ELR (cell line): ENCODE results near the gene NBEA.
"Not testable (repeated sequence)": the region's sequence is repeated elsewhere in the genome, so short reads cannot be mapped to it uniquely, and the experiment has no call there.

Source experiments
- DNase-seq: peaks from one replicate; pipeline ENCODE4 v3.0.0-alpha.2; 2015; ENCODE audit warnings: low read depth

Gene NBEA

DNA sequence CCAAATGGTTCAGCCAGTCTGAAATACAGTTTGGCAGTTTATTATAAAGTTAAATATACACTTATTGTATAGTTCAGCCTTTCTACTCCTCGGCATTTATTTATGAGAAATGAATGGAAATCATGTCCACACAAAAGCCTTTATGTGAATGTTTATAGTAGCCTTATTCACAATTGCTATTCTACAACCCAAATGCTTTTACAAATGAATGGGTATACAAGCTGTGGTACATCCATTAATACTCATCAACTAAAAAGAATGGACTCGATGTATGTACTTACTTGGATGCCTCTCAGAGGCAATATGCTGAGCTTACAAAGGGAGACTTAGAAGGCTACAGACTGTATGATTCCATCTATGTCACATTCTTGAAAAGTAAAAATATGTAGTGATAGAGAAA lies 150.7 kb downstream of the NBEA start:
- DNase-seq = no peak

DNA sequence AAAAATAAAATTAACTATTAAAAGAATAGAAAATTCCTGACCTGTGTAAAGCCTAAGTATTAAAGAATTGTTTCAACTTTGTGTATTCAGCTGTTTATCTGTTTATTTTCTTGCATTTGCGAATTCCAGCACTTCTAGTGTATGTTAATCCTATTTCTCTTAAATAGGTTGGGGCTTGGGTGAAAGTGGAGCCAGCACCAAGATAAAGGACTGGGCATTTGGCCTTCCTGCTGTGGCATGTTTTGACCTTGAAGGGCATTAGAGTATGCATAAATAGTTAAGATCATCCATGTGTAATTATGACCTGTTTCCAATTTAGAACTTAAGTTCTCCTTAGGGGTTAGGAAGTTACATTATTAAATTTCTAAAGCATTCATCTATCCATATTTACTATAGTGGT lies 151.3 kb downstream of the NBEA start:
- no peak for DNase-seq

DNA sequence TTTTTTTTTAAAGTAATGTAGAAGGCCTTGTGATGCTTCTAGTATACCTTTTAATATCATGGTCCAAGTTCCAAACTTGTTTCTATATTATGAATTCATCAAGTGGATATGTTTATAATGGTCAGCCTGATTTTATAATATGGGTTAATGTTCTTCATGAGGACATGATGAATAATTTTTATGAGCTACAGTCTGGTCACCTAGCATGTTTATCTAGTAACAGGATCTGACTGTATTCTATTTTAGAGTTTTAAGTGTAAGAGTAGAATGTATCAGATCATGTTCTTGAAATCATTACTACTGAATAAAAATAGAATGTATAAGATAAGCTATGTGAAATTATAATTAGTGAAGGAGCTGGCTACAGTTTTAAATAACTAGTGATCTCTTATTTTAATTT lies 164.7 kb downstream of the NBEA start:
- DNase-seq = not testable (repeated sequence)

DNA sequence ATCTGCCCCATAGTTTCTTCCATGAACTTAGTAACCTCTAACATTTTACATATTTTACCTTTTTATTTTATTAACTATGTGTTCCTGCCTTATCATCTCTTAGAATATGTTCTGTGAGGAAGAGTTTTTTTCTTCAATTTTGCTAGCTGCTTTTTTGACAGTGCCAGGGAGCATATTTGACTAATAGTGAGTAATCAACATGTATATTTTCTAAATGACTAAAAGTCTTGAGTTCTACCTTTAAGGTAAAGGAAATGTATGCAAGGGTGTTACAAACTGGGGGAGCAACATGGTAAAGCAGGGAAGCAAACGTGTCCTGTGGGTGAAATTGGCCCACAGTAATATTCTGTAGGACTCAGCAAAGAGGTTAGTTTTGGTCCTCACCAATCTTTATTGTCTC lies 165.5 kb downstream of the NBEA start:
- DNase-seq = no peak

DNA sequence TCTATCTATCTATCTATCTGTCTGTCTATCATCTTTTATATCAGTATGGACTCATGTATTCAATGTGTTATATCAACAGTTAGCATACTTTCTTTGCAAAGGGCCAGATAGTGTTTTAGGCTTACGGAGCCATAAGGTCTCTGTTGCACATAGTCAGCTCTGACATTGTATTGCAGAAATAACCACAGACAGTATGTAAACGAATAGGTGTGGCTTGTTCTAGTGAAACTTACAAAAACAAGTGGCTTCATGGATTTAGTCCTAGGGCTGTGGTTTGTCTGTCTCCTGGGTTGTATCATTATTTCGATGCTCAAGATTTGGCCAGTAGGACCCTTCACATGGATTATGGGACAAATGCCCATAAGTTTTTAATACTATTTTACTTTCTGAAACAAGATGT lies 171.5 kb downstream of the NBEA start:
- DNase-seq = not testable (repeated sequence)

DNA sequence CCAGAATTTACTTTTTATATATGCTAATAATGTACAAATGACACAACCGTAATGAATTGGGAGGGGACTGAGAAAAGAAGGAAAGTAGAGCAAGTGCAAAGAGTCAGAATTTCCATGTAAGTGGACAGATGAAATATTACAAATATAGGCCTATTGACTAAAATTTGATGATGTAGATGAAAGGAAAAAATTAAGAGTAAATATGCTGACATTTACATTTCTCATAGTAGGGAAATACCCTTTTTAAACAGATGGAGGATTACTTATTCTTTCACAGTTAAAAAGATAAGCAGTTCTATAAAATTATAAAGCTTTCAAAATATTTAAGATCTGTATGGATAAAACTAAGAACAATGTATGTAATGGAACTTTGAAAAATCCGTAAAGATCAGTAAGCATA lies 185.4 kb downstream of the NBEA start:
- DNase-seq = no peak

DNA sequence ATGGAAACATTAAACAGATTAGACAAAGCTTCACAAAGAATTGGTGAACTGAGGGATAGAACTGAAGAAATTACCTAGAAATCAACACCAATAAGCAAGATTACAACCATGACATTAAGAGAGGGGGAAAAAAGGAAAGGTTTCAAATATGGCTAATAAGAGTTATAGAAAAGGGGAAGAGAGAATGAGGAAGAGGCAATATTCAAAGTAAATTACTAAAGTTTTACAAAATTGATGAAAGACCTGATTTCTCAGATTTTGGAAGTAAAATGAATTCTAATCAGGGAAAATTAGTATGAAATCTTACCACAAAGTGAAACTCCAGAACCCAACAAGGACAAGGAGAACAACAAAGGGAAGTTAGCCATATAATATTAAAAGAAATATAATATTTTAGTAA lies 187.4 kb downstream of the NBEA start:
- DNase-seq = no peak

DNA sequence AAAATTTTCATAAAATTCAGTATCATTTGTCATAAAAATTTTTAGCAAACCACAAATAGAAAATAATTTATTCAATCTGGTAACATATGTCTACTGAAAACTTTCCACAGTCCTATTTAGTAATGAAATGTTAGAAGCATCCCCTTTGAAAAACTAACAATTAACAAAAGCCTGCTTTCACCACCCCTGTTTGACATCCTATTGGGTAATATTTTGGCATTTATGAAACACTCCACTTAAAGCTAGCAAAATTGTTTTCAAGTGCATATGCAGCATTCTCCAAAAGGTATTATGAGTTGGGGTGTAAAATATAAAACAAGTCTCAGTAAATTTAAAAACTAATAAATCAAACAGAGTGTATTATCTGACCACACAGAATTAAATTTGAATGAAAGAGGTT lies 189.4 kb downstream of the NBEA start:
- no peak for DNase-seq

DNA sequence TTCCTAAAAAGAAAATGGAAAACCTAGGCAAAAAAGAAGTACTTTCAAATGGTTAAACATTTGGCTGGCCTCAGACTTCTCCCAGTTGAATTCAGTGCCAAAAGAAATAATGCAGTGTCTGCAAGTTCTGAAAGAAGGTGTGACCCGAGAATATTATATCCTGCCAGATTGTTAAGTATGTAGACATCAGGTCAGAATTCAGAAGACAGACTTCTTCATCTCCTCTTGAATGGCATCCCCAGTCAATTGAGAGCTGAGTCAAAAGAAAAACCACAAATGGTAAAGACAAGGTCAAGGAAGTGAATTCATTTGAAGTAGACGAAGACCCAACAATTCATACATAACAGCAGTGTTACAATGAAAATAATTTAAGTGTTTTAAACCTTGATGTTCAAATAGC lies 194.5 kb downstream of the NBEA start:
- no peak for DNase-seq

DNA sequence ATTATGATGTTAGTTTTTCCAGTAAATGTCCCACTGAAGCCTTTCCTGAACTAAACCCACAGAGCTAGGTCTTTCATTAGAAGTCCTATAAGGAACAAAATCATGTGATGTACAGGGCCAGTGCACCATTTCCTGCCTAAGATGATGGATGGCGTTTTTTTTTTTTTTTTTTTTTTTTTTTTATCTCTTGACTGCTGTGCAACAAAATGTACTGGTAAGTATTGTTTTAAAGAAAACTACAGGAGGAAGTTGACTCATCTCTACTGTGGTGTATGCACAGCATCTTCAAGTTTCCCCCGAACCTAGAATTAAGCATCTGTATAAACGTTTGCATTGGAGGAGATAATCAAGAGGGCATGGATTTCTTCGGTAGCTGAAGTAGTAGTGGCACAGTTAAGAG lies 197.5 kb downstream of the NBEA start:
- peak; percentile 62 for DNase-seq

DNA sequence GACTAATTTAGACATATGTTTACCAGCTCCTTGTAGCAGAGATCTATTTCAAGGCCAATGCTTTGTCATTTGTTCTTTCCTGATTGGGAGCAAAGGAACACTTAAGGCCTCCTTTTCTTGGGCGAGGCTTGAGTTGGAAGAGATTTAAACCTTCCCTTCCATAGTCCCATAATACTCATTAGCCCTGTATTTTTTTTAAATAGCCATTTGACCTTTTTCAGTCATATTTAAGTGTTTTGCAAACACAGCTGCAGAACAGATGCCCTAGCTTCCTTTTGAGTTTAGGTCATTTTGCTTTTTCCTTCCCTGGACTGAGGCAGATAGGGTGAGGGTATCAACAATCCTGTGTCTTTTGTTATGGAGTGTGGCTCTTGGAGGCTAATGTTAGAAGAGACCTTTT lies 198.3 kb downstream of the NBEA start:
- DNase-seq = no peak

DNA sequence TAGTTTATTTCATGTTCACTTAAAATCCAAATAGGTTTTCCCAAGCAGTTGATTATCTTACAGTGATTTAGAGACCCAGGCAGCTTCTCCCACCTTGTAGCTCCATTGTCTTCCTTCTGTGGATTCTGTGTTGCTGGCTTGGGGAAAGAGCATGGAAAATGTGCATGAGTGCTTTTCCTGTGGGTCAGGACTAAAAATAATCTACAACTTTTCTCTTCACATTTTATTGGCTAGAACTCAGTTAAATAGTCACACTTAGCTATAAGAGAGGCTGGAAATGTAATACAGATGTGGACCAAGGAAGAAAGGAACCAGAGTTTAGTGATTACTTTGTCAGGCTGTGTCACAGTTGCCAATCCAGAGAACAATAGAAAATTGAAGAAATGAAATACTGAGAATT lies 198.8 kb downstream of the NBEA start:
- no peak for DNase-seq

DNA sequence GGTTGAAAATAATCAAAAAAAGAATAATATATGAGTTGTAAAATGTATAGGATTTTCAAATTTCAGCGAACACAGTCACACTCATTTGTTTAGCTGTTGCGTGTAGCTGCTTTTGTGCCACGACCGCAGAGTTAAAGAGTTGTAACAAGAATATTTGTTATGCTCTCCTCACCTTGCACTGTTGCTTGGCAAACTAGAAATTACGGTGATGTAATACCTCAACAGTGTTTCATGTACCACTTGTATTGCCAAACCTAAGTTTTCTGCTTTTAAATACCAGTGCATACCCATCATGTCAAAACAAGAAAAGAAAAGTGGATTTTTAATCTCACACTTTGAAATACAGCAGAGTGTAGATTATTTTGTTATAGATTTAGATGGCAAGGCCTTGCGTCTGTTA lies 201.1 kb downstream of the NBEA start:
- no peak for DNase-seq

DNA sequence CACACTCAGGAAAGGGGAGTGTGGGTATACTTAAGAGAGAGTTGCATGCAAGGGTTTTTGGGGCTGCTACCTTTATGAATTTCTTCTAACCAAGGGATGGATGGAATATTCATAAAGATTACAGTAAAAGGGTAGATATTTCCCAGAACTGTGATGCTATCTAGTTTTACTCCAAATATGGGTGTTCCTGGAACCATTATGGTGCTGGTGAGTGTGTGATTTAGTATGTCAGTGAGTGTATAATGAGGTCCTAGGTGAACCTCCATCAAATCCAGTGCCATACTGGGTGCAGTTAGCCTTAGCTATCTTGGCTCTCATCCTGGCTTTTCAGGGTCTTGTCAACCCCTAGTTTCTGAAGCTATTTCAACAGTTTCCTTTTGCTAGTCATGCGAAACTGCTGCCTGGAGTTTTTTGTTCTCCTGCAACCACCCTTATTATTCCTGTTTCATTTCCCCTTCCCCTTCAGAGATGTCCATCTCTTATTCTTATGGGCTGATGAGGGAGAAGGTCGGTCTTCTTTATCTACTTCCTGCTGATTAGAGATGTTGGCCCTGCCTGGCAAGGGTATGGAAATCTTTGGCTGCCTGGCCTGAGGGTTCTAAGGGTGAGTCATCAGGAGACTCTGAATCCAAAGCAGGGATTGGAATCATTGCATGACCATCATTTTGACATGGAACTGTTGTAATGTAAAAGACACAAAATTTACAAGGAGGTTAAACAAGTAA lies 202.3 kb downstream of the NBEA start:
- peak; percentile 37 for DNase-seq

DNA sequence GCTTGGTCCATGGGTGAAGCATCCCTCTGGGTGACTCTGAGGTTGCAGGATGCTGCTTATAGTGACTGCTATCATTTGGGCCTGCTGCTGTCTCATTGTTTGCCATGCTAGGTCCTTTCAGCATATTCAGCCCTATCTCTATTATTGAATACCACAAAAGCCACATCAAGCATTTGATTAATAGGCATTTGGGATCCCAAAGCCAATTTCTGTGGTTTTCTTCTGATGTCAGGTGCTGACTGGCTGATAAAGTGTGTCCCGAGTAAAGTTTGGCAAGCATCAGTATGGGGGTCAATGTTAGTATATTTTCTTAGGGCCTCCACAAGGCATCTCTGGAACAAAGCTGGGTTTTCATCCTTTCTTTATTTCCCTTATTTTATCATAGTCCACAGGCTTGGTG lies 204.6 kb downstream of the NBEA start:
- no peak for DNase-seq

DNA sequence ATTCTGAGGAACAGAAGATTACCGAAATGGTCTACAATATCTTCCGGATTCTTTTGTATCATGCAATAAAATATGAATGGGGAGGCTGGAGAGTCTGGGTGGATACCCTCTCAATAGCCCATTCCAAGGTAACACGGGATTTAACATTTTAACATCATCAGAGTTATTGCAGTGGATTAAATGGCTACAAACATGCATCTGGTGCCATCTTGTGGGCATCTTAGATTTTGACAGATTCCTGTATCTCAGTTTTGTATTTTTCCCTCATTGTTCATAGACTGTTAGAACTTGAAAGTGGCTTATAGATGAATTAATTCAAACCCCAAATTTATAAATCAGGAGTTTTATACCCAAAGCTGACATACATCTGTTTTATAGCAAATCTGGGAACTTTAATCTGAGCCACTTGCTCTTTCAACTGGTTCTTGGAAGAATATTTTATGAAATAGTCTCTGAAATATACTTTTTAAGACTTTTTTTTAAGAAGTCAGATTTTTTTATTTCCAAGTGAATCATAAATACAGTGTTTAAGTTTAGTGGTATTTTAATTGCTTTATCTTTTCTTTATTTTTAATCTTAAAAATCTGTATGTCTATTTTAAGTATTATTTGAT lies 215.2 kb downstream of the NBEA start:
- DNase-seq = peak; percentile 67

DNA sequence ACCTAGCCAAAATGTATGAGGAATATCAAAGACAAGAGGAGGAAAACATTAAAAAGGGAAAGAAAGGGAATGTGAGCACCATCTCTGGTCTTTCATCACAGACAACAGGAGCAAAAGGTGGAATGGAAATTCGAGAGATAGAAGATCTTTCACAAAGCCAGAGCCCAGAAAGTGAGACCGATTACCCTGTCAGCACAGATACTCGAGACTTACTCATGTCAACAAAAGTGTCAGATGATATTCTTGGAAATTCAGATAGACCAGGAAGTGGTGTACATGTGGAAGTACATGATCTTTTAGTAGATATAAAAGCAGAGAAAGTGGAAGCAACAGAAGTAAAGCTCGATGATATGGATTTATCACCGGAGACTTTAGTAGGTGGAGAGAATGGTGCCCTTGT lies 217.0 kb downstream of the NBEA start:
- DNase-seq = no peak

DNA sequence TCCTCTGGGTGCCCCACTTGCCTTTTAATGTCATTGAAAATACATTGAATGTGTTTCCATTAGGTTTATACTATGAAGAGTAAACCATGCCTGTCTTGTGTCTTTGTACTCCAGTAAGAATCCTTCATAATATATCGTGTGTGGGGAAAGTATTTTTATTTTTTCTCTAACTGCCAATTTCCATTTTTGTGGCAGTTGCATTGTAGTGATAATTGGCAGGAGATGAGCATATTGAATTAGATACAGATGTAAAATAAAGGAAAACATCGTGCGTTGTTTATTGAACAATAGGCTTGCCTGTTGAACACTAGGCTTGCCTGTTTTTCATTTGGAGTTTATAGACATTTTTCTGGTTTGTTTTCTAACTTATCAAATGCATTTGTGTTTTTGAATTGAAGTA lies 218.8 kb downstream of the NBEA start:
- DNase-seq = no peak

DNA sequence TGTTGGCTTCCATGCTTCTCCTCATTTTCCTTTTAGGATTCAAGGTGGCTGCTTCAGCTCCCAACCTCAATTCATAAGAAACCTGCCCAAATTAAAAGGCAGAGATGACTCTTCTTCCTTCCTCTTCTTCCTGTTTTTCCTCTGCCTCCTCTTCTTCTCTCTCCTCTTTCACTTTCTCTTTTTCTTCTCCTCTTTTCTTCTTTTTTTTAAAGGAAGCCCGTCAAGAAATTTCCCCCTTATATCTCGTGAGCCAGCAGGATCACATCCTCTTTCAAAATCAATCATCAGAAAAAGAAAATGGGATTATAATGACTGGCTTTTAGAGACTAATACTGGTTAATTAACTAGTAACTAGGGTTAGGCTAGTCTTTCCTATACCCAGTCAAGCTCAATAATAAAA lies 220.3 kb downstream of the NBEA start:
- DNase-seq = no peak

DNA sequence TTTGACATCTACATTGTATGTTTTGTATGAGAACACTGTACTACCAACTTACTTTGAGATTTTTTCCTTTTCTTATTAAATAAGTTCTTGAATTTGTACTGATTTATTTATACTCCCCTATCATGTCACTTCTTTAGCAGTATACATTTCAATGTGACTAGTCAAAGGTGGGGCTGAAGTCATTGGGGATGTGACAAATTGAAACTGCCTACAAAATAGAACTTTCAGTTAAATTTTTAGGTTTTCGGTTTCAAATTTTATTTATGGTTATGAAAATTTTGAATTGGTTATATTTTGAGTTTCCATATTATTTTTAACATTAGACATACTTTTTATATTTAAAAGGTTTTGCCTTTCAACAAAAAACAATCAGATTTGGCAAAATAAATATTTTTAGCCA lies 221.6 kb downstream of the NBEA start:
- no peak for DNase-seq

DNA sequence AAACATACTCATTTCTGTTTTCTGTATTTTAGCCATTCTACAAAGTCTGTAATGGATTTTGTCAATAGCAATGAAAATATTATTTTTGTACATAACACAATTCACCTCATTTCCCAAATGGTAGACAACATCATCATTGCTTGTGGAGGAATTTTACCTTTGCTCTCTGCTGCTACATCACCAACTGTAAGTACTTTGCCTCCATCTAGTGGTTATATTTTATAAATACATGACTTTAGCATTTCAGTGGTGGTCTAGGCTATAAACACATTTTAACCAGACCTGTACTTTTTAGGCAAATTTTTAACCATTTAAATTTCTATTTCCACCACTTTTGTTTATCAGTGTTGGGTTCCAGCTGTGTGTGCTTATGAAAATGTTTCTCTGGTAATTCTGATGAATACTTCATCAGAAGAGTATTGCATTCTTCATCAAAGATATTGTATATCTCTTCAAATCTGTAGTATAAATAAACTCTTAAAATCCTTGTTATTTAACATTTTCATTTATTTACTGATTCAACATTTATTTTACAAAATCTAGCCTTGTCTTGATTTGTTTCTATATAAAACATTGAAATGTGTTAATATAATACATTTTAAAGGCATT lies 222.4 kb downstream of the NBEA start:
- peak; percentile 65 for DNase-seq

DNA sequence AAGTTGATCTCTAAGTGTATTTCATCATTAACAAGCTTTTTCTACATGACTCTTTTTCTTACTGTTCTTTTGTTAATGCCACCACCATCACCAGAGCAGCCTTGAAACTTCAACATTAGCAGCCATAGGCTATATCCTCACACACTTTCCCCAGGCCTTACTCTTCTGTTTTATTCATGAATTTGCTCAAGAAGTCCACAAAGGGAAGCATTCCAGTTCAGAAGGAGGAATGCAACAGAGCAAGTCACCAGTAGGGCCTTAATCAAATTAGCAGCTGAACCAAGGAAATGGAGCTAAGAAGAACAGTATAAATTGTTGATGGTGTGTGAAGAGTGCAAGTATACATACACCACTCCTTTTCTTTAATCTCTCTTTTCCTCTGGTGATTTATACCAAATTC lies 223.1 kb downstream of the NBEA start:
- no peak for DNase-seq

DNA sequence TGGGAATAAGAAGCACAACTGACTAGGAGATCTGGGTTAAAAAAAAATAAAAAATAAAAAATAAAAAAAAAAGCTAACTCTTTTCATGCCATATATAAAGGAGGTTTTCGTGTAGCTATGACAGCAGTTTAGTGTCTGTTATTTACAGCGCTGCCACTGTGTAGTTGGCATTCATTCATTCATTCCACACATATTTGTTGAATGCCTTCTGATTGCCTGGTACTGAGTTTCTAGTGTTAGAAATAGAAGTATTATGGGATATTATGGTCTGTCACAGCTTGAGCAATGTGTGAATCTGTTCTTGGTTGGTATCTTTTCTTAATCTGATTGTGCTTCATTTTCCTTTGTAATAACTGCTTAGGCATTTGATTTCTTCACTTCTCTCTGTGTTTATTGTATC lies 237.4 kb downstream of the NBEA start:
- no peak for DNase-seq
